ENCODE results near the gene PACSIN1. TPM values are rescaled to one million over a fixed set of nuclear protein-coding genes. Genes with fewer than 3 reads are reported as not detected.

PACSIN1 gene
- total RNA-seq, 1 donor from 2014 or later, result not detected

DNA sequence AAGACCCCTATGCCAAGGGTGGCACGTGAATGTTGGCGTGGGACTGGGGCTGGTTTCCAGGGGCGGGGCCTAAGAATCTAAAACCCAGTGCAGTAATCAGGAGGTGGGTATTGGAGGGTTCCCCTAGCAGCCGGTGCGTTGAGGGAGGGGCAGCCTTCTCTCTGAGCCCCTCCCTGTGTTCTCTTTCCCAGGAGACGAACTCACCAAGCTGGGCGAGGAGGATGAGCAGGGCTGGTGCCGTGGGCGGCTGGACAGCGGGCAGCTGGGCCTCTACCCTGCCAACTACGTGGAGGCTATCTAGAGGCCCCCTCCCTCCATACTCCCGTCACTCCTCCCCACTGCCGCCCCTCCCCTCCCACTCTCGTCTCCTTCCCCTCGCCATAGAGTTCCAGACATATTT, 66.4 kb downstream of the PACSIN1 start:
- DNase-seq (ENCODE audit: low spot score), result no peak
- Mint-ChIP-seq H3K4me1 (ENCODE audit: low read depth) (peaks cover 3% of the 10 kb centered on the region), H3K4me3 (ENCODE audit: low read depth) (no peak overlapping the region), H3K27me3 (ENCODE audit: low read depth) (peaks cover 5% of the 10 kb centered on the region), H3K9me3 (no peaks in the 10 kb centered on the region), H3K27ac (no peak overlapping the region), H3K36me3 (ENCODE audit: low read depth) (no peaks in the 10 kb centered on the region)
- intact Hi-C loops (cut with micrococcal nuclease), result no loop called here

DNA sequence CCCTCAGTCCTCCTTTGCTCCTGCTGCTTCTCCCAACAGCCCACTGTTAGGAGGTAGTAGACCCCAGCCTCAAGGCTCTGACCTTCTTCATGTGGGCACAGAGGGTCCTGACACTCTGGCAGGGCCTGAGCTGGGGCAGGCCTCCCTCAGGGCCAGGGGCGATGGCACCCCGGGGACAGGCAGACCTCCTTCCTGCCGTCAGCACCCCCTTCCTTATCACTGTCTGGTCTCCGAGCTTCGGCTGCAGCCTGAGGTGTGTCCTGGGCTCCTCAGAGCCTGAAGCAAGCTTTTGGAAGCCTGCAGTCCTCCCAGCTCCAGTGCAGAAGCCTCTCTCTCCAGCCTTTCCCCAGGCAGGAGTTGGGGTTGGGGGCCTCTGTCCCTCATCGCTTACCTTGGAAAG, 68.3 kb downstream of the PACSIN1 start:
- no peaks in the 10 kb centered on the region for H3K4me1 Mint-ChIP-seq (ENCODE audit: low read depth)
- intact Hi-C loops (cut with micrococcal nuclease), result no loop called here
- no peak overlapping the region for H3K27ac Mint-ChIP-seq
- no peaks in the 10 kb centered on the region for H3K36me3 Mint-ChIP-seq (ENCODE audit: low read depth)
- no peaks in the 10 kb centered on the region for H3K27me3 Mint-ChIP-seq (ENCODE audit: low read depth)
- DNase-seq (ENCODE audit: low spot score), result no peak
- H3K4me3 Mint-ChIP-seq (ENCODE audit: low read depth), result no peak overlapping the region
- no peaks in the 10 kb centered on the region for H3K9me3 Mint-ChIP-seq

DNA sequence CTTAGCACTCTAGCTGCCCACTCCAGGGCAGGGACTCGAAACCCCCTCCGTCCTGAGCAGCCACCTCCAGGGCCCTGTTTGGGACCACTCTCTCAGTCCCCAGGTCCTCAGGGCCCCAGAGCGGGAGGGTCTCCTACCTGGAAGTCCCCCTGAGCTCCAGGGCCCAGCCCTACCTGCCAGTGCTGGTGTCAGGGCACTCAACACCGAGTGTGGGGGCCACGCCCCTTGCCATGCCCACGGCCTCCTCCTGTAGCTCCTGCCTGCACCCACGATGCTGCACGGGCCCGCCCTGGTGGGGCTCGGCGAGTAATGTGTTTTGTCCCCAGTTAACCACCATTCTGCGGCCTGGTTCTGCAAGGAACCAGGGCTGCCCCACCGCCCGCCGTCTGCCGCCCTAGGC, 68.8 kb downstream of the PACSIN1 start:
- H3K4me3 Mint-ChIP-seq (ENCODE audit: low read depth), result no peak overlapping the region
- H3K27me3 Mint-ChIP-seq (ENCODE audit: low read depth), result no peaks in the 10 kb centered on the region
- H3K9me3 Mint-ChIP-seq, result no peaks in the 10 kb centered on the region
- no peak for DNase-seq (ENCODE audit: low spot score)
- H3K36me3 Mint-ChIP-seq (ENCODE audit: low read depth), result no peaks in the 10 kb centered on the region
- intact Hi-C loops (cut with micrococcal nuclease), result no loop called here
- H3K4me1 Mint-ChIP-seq (ENCODE audit: low read depth), result no peaks in the 10 kb centered on the region
- no peak overlapping the region for H3K27ac Mint-ChIP-seq

DNA sequence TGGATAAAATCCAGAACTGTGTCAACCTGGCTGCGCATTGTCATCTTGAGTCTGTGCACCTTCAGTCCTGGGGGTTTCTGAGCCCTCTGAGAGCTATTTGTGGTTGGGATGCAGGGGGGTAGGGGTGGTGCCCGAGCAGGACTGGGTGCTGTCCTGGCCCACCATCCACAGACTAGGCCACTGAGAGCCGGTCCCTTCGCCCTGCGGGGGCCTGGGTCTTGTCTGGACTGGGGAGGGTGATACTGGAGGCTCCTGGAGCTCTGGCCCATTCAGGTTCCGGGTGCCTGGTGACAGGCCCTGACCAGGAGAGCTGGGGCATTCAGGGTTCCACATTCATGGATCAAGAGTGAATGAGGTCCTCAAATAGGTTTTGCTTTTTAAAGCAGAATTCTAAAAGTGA, 69.3 kb downstream of the PACSIN1 start:
- intact Hi-C loops (cut with micrococcal nuclease), result no loop called here
- Mint-ChIP-seq H3K27me3 (ENCODE audit: low read depth) (no peaks in the 10 kb centered on the region), H3K9me3 (no peaks in the 10 kb centered on the region), H3K4me3 (ENCODE audit: low read depth) (no peak overlapping the region), H3K36me3 (ENCODE audit: low read depth) (no peaks in the 10 kb centered on the region), H3K4me1 (ENCODE audit: low read depth) (no peaks in the 10 kb centered on the region), H3K27ac (no peak overlapping the region)
- no peak for DNase-seq (ENCODE audit: low spot score)

DNA sequence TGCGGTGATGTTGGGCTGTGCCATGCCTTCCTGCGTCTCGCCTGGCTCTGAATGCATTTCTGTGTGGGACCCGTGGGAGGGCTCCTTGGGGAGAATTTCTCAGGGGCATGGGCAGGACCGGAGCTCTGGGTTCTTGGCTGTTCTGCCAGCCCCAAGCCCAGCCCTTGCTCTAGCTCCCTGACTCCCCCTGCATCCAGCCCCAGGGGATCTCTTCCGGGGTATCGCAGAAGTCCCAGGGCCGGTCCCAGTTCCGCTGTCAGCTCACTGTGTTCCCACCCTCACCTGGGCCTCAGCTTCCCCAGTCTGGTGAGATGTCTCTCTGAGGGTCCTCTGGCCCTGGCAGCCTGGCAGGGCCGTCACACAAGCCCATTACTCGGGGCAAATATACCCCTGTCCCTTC, 69.8 kb downstream of the PACSIN1 start:
- Mint-ChIP-seq H3K36me3 (ENCODE audit: low read depth) (no peaks in the 10 kb centered on the region), H3K9me3 (no peaks in the 10 kb centered on the region), H3K4me3 (ENCODE audit: low read depth) (no peak overlapping the region), H3K4me1 (ENCODE audit: low read depth) (no peaks in the 10 kb centered on the region), H3K27ac (no peak overlapping the region), H3K27me3 (ENCODE audit: low read depth) (no peaks in the 10 kb centered on the region)
- intact Hi-C loops (cut with micrococcal nuclease), result no loop called here
- no peak for DNase-seq (ENCODE audit: low spot score)

DNA sequence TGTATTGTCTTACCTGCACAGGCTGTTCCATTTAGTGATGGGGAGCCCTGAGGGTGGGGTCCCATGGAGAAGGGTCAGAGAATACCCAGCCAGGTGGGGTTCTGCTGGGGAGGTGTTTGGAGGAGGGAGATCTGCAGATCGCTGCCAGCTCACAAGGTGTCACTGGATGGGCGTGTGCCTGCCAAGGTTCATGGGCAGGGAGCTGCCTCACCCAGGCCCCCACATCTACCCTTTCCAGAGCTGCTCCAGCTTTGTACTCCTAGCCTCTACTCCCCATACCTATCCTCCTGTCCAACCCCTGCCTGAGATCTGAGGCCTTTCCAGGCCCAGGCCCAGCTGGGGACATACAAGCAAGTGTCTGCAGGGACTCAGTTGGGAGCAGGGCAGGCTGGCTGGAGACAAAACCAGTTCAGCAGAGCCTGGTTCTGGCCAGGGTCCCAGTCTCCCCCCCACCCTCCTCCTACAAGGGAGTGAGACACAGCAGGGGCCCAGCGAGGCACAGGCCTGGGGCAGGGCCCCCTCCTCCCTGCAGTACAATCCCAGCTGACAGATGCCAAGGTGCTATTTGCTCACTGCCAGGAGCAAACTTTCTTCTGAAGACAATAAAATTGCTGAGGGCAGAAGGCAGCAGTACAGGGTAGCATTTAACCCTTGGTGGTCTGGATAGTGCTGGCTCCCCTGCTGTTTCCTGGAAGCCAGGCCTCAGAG, 70.5 kb downstream of the PACSIN1 start:
- intact Hi-C loops (cut with micrococcal nuclease), result no loop called here
- H3K9me3 Mint-ChIP-seq, result no peaks in the 10 kb centered on the region
- no peak for DNase-seq (ENCODE audit: low spot score)
- H3K27me3 Mint-ChIP-seq (ENCODE audit: low read depth), result no peaks in the 10 kb centered on the region
- no peaks in the 10 kb centered on the region for H3K4me1 Mint-ChIP-seq (ENCODE audit: low read depth)
- H3K27ac Mint-ChIP-seq, result no peak overlapping the region
- H3K36me3 Mint-ChIP-seq (ENCODE audit: low read depth), result no peaks in the 10 kb centered on the region
- H3K4me3 Mint-ChIP-seq (ENCODE audit: low read depth), result no peak overlapping the region

DNA sequence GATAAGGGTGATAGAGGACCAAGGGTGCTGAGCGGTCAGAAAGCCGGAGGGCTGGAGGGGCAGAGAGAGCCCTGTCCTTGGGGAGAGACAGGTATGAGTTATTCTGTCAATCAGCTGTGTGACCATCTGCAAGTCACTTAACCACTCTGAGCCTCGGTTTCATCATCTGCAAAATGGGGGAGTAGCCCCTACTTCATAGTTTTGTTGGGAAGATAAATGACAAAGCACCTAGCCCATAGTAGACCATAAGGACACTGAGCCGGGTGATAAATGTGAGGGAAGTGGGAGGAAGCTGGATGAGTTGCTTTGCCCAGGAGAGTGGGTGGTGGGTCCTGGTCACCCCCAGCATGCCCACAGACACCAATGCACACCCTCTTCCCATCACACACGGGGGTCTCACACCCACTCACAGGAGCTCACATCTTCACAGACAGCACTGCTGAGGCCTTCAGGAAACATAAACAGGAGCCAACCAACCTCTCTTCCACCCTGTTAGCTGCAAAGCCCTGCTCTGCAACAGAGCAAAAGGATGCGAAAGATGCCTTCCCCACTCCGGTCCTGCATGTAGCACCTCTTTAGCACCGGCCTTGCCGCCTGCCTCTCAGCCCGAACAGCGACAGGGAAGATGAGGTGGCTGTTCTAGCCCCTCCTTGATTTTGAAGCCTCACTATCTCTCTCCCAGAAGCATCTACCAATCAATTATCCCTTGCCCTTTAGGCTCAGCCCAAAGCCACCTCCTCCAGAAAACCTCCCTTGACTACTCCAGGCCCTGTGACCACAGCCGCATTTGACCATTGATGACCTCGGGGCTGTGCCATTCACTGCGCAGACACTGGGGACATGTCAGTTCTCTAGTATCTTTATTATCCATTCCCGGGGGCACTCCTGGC, 71.3 kb downstream of the PACSIN1 start:
- no peaks in the 10 kb centered on the region for H3K9me3 Mint-ChIP-seq
- H3K4me3 Mint-ChIP-seq (ENCODE audit: low read depth), result no peak overlapping the region
- no peak overlapping the region for H3K27ac Mint-ChIP-seq
- H3K27me3 Mint-ChIP-seq (ENCODE audit: low read depth), result no peaks in the 10 kb centered on the region
- no peak for DNase-seq (ENCODE audit: low spot score)
- no peaks in the 10 kb centered on the region for H3K4me1 Mint-ChIP-seq (ENCODE audit: low read depth)
- no peaks in the 10 kb centered on the region for H3K36me3 Mint-ChIP-seq (ENCODE audit: low read depth)
- intact Hi-C loops (cut with micrococcal nuclease), result no loop called here

DNA sequence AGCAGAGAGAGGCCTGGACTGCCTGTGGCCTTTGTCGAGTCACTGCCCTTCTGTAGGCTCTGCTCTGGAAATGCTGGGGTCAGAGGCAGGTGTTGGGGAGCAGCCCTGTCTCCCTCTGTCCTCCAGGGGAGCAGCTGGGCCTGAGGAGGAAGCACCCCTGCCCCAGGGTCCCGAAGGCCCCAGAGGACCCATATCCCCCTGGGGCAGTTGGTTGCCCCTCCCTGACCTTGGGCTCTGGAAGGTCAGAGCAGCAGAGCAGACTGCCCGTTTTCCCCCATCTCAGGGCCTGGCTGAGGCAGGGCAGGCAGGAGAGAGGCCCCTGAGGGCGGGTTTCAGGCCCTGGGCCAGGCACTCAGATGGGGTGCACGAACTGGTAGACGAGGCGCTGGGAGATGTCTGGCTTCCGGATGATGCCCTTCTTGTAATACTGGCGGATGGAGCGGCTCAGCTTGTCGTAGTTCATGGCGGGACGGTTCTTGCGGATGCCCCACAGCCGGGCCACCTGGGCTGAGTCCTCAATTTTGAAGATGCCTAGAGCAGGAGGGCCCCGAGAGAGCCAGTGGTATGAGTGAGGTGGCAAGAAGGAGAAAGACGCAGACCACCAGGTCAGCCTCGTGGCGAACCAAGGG, 72.2 kb downstream of the PACSIN1 start:
- Mint-ChIP-seq H3K4me3 (ENCODE audit: low read depth) (no peak overlapping the region), H3K27me3 (ENCODE audit: low read depth) (no peaks in the 10 kb centered on the region), H3K9me3 (no peaks in the 10 kb centered on the region), H3K4me1 (ENCODE audit: low read depth) (no peaks in the 10 kb centered on the region), H3K36me3 (ENCODE audit: low read depth) (no peaks in the 10 kb centered on the region), H3K27ac (no peak overlapping the region)
- no peak for DNase-seq (ENCODE audit: low spot score)
- intact Hi-C loops (cut with micrococcal nuclease), result no loop called here

DNA sequence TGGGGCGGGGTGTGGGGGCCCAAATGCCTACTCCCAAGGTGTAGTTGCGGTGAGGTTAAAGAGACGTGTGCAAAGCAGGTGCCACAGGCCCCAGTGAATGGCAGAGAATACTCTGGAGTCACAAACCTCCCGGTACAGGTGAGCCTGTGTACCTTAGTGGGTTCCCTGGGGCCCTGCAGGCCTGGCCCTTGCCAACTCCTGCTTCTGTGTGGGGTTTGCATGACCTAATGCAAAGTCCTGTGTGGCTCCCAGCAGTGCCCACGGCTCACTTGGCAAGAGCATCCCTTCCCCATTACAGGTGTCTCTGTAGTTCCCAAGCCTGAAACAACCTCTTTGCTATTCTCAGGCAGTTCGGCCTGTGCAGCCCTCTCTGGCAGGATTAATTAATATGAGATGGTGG, 72.7 kb downstream of the PACSIN1 start:
- no peaks in the 10 kb centered on the region for H3K27me3 Mint-ChIP-seq (ENCODE audit: low read depth)
- intact Hi-C loops (cut with micrococcal nuclease), result no loop called here
- H3K36me3 Mint-ChIP-seq (ENCODE audit: low read depth), result no peaks in the 10 kb centered on the region
- H3K9me3 Mint-ChIP-seq, result no peaks in the 10 kb centered on the region
- H3K27ac Mint-ChIP-seq, result no peak overlapping the region
- DNase-seq (ENCODE audit: low spot score), result no peak
- H3K4me1 Mint-ChIP-seq (ENCODE audit: low read depth), result no peaks in the 10 kb centered on the region
- no peak overlapping the region for H3K4me3 Mint-ChIP-seq (ENCODE audit: low read depth)

DNA sequence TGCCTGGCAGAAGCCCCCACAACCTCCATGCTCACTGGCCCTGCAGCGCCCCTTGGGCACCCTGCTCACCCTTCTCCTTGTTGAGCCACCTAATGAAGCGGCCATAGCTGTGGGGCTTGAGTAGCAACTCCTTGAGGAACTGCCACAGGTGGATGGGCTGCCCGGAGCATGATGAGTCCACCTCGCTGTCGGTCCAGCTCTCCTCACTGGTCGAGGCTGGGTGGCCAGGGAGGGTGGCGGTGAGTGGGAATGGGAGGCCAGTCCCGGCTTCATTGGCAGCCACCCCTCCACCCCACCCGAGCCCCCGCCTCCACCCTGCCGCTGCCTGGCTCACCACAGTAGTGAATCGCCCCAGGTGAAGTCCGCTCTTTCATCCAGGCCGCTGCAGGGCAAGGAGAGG, 73.3 kb downstream of the PACSIN1 start:
- H3K27ac Mint-ChIP-seq, result no peak overlapping the region
- intact Hi-C loops (cut with micrococcal nuclease), result no loop called here
- H3K27me3 Mint-ChIP-seq (ENCODE audit: low read depth), result no peaks in the 10 kb centered on the region
- no peak overlapping the region for H3K4me3 Mint-ChIP-seq (ENCODE audit: low read depth)
- H3K4me1 Mint-ChIP-seq (ENCODE audit: low read depth), result no peaks in the 10 kb centered on the region
- no peak for DNase-seq (ENCODE audit: low spot score)
- H3K9me3 Mint-ChIP-seq, result no peaks in the 10 kb centered on the region
- no peaks in the 10 kb centered on the region for H3K36me3 Mint-ChIP-seq (ENCODE audit: low read depth)

DNA sequence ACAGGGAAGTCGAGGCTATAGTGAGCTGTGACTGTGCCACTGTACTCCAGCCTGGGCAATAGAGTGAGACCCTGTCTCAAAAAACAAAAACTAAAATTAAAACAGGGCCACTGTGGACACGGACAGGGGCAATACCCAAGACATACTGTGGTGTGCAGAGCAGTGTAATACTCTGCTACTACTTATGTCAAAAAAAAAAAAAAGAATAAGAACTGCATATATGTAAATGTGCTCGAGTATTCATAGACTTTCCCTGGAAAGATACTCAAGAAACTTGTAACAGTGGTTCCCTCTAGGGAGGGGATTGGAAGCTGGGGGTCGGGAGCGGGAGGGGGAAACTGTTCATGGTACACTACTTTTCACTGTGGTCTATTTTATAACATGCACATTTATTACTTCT, 74.3 kb downstream of the PACSIN1 start:
- intact Hi-C loops (cut with micrococcal nuclease), result no loop called here
- no peak overlapping the region for H3K4me3 Mint-ChIP-seq (ENCODE audit: low read depth)
- no peak overlapping the region for H3K27ac Mint-ChIP-seq
- H3K9me3 Mint-ChIP-seq, result no peaks in the 10 kb centered on the region
- DNase-seq (ENCODE audit: low spot score), result no peak
- no peaks in the 10 kb centered on the region for H3K36me3 Mint-ChIP-seq (ENCODE audit: low read depth)
- no peaks in the 10 kb centered on the region for H3K4me1 Mint-ChIP-seq (ENCODE audit: low read depth)
- no peaks in the 10 kb centered on the region for H3K27me3 Mint-ChIP-seq (ENCODE audit: low read depth)

DNA sequence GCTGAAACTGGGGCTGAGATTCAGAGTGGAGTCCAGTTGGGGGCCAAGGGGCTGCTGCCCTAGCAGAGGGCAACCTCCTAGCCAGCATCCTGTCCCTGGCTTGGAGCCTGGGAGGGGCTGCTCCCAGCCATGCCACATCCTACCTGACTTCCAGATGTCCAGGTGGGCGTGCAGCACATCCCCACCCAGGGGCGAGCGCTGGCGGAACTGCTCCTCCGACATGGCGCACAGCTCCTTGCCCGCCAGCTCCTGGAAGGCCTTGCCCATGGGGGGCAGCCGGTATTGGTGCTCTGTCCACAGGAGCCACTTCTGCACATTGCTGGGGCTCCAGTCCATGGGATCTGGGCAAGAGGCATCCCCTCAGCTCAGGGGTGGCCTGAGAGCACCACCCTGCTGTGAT, 75.0 kb downstream of the PACSIN1 start:
- no peak for DNase-seq (ENCODE audit: low spot score)
- Mint-ChIP-seq H3K4me3 (ENCODE audit: low read depth) (no peak overlapping the region), H3K9me3 (no peaks in the 10 kb centered on the region), H3K27ac (no peak overlapping the region), H3K27me3 (ENCODE audit: low read depth) (no peaks in the 10 kb centered on the region), H3K4me1 (ENCODE audit: low read depth) (no peaks in the 10 kb centered on the region), H3K36me3 (ENCODE audit: low read depth) (no peaks in the 10 kb centered on the region)
- intact Hi-C loops (cut with micrococcal nuclease), result no loop called here

DNA sequence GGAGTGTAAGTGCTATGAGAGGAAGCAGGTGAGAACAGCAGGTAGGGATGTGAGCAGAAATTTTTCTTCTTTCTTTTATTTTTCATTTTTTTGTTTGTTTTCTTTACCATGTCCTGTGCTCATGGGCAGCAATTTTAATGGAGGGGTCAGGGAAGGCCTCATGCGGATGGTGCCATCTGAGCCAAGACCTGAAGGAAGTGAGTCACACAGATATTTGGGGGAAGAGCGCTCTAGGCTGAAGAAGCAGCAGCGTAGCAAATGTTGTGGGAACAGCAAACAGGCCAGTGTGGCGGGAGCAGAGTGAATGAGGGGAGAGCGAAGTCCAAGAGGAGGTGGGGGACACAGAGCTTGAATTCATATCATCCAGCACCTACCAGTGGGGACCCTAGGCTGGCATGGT, 77.5 kb downstream of the PACSIN1 start:
- no peak overlapping the region for H3K27ac Mint-ChIP-seq
- intact Hi-C loops (cut with micrococcal nuclease), result no loop called here
- no peak for DNase-seq (ENCODE audit: low spot score)
- H3K4me1 Mint-ChIP-seq (ENCODE audit: low read depth), result no peaks in the 10 kb centered on the region
- H3K27me3 Mint-ChIP-seq (ENCODE audit: low read depth), result no peaks in the 10 kb centered on the region
- no peaks in the 10 kb centered on the region for H3K9me3 Mint-ChIP-seq
- H3K4me3 Mint-ChIP-seq (ENCODE audit: low read depth), result no peak overlapping the region
- no peaks in the 10 kb centered on the region for H3K36me3 Mint-ChIP-seq (ENCODE audit: low read depth)
